GM12878 (cell line): Measurements from ENCODE around the gene DCT. TPM values are rescaled to one million over a fixed set of nuclear protein-coding genes. Genes with fewer than 3 reads are reported as not detected.

ENCODE experiments used
- ATAC-seq: fragments of 200-7000 bp; cut with Tn5 transposase; 3 replicates; pipeline ENCODE4 v1.9.1; 2020; ENCODE audit warnings: mild to moderate bottlenecking, moderate library complexity
- BruUV-seq: library from RNA; stranded (reverse); fragments of 400-500 nt; replicated peaks from 2 replicates; lab custom pipeline; 2021; lab: Mats Ljungman, UMichigan
- CTCF ChIA-PET: fragments of 300-600 bp; sonication (Branson Sonifier 250); formaldehyde crosslinking; extraction: SDS; loops from one replicate; lab custom pipeline; 2021; ENCODE audit warnings: inconsistent platforms; lab: Yijun Ruan, JAX
- POLR2A ChIA-PET: fragments of 350-600 bp; formaldehyde crosslinking; extraction: SDS; loops from one replicate; lab custom pipeline; 2021; ENCODE audit warnings: inconsistent platforms; lab: Charles Lee
- RAD21 ChIA-PET: fragments of 300-600 bp; sonication (Branson Sonifier 250); formaldehyde crosslinking; loops from one replicate; lab custom pipeline; 2023; ENCODE audit warnings: antibody characterized with exemption; ENCODE audit not compliant: unreplicated experiment; lab: Charles Lee
- SMC1A ChIA-PET: fragments of 300-600 bp; sonication (Branson Sonifier 250); formaldehyde crosslinking; loops from one replicate; lab custom pipeline; 2023; ENCODE audit not compliant: unreplicated experiment, uncharacterized antibody; lab: Charles Lee
- DNase-seq: peaks from one replicate; pipeline ENCODE4 v3.0.0-alpha.2; 2011; ENCODE audit warnings: low read depth, low spot score
- FAIRE-seq: peaks from 3 replicates; lab custom pipeline; 2011; peaks lifted over from hg19 to GRCh38; lab: Jason Lieb, UNC
- H2AFZ ChIP-seq: 2 replicates; pipeline ENCODE4 v1.6.0; 2011; ENCODE audit warnings: low read depth, low read length, control low read depth; ENCODE audit not compliant: control insufficient read depth
- H3K27ac ChIP-seq: 2 replicates; pipeline ENCODE4 v1.5.1; 2011; ENCODE audit warnings: control low read depth; ENCODE audit not compliant: control insufficient read depth, insufficient read depth
- H3K27me3 ChIP-seq, 2 experiments: replicated peaks in 1 of 2; 2 replicates each; pipeline versions ENCODE4 v1.6.0 to v1.6.1; 2011; ENCODE audit warnings: low read length in 1 of 2; ENCODE audit not compliant: control insufficient read depth in 2 of 2, insufficient read depth in 2 of 2
- H3K36me3 ChIP-seq, 2 experiments: 2 replicates each; pipeline ENCODE4 v1.5.1; 2011; ENCODE audit warnings: low read length in 1 of 2; ENCODE audit not compliant: control insufficient read depth in 2 of 2, insufficient read depth in 2 of 2
- H3K4me1 ChIP-seq: 2 replicates; pipeline ENCODE4 v1.6.1; 2011; ENCODE audit warnings: mild to moderate bottlenecking, low read length, moderate library complexity, mixed read lengths; ENCODE audit not compliant: control insufficient read depth, insufficient read depth
- H3K4me2 ChIP-seq: 2 replicates; pipeline ENCODE4 v1.6.0; 2011; ENCODE audit warnings: control low read depth; ENCODE audit not compliant: control insufficient read depth, insufficient read depth
- H3K4me3 ChIP-seq: fragments of 200-600 bp; sonication (generic); 2 replicates; pipeline ENCODE4 v1.5.1; 2016
- H3K79me2 ChIP-seq: 2 replicates; pipeline ENCODE4 v1.6.0; 2011; ENCODE audit warnings: low read length; ENCODE audit not compliant: control insufficient read depth, insufficient read depth
- H3K9ac ChIP-seq: 2 replicates; pipeline ENCODE4 v1.8.0; 2011; ENCODE audit warnings: low read length, control low read depth, mixed read lengths; ENCODE audit not compliant: control insufficient read depth, insufficient read depth
- H3K9me3 ChIP-seq: replicated peaks from 3 replicates; pipeline ENCODE4 v1.5.1; 2011; ENCODE audit warnings: mild to moderate bottlenecking, low read length; ENCODE audit not compliant: control insufficient read depth, insufficient read depth
- H4K20me1 ChIP-seq: 2 replicates; pipeline ENCODE4 v1.6.0; 2011; ENCODE audit not compliant: control insufficient read depth, insufficient read depth
- BMI1 ChIP-seq: fragments of 450-650 bp; IDR thresholded peaks from 2 replicates; pipeline ENCODE4 v1.6.1; 2016; ENCODE audit warnings: mild to moderate bottlenecking, moderate library complexity, borderline replicate concordance
- E2F8 ChIP-seq: fragments of 450-650 bp; IDR thresholded peaks from 2 replicates; pipeline ENCODE4 v1.6.1; 2018; ENCODE audit warnings: mild to moderate bottlenecking, low read depth, moderate library complexity; ENCODE audit not compliant: partially characterized antibody
- EED ChIP-seq: sonication (generic); IDR thresholded peaks from 2 replicates; pipeline ENCODE4 v1.6.1; 2016; ENCODE audit warnings: antibody characterized with exemption, low read depth
- EP300 ChIP-seq, 2 experiments: fragments of 150-350 bp in 1 of 2; IDR thresholded peaks; 2 replicates each; pipeline ENCODE4 v1.6.1; 2011 to 2012; ENCODE audit warnings: low read depth in 2 of 2, low read length in 2 of 2, borderline replicate concordance in 1 of 2, improper control_type of control experiment in 1 of 2, inconsistent platforms in 1 of 2; ENCODE audit not compliant: control insufficient read depth in 1 of 2
- ETV6 ChIP-seq, 2 experiments: fragments of 450-650 bp in 1 of 2; IDR thresholded peaks in 1 of 2; conservative IDR thresholded peaks in 1 of 2; 2 replicates each; pipeline ENCODE4 v1.6.1; 2014; ENCODE audit warnings: antibody characterized with exemption in 1 of 2, borderline replicate concordance in 1 of 2, low read depth in 1 of 2, mild to moderate bottlenecking in 1 of 2, moderate library complexity in 1 of 2
- NR2C1 ChIP-seq: fragments of 450-650 bp; IDR thresholded peaks from 2 replicates; pipeline ENCODE4 v1.6.1; 2017; ENCODE audit warnings: antibody characterized with exemption, mild to moderate bottlenecking, moderate library complexity
- PML ChIP-seq: IDR thresholded peaks from 2 replicates; pipeline ENCODE4 v1.6.1; 2012; ENCODE audit warnings: low read length, inconsistent platforms
- POLR2AphosphoS5 ChIP-seq: IDR thresholded peaks from 2 replicates; pipeline ENCODE4 v1.6.1; 2011; ENCODE audit warnings: mild to moderate bottlenecking, low read length, inconsistent platforms
- RFX5 ChIP-seq: IDR thresholded peaks from 2 replicates; pipeline ENCODE4 v1.6.1; 2011; ENCODE audit warnings: low read depth, low read length, improper control_type of control experiment
- SMC3 ChIP-seq: IDR thresholded peaks from 2 replicates; pipeline ENCODE4 v1.6.1; 2011; ENCODE audit warnings: low read length, improper control_type of control experiment, borderline replicate concordance
- SREBF1 ChIP-seq: IDR thresholded peaks from 2 replicates; pipeline ENCODE4 v1.6.1; 2012; ENCODE audit warnings: mild to moderate bottlenecking, low read length
- TBL1XR1 ChIP-seq: IDR thresholded peaks from 2 replicates; pipeline ENCODE4 v1.6.1; 2012; ENCODE audit warnings: low read depth, low read length, improper control_type of control experiment
- ZBTB11 ChIP-seq: fragments of 450-650 bp; formaldehyde crosslinking; IDR thresholded peaks from 2 replicates; pipeline ENCODE4 v1.5.0; 2022; ENCODE audit warnings: mild to moderate bottlenecking, missing genetic modification characterization
- ZNF24 ChIP-seq: fragments of 450-650 bp; IDR thresholded peaks from 2 replicates; pipeline ENCODE4 v1.6.1; 2017; ENCODE audit warnings: antibody characterized with exemption, mild to moderate bottlenecking
- ZNF274 ChIP-seq: IDR thresholded peaks from one replicate; pipeline ENCODE4 v1.8.0; 2011; ENCODE audit not compliant: insufficient read length, insufficient read depth
- in situ Hi-C: fragments of 300-500 bp; cut with MboI; formaldehyde crosslinking; loops from 9 replicates; pipeline ENCODE4 v1.14.3; 2018; ENCODE audit warnings: mixed read lengths
- intact Hi-C: fragments of 100-400 bp; cut with micrococcal nuclease; formaldehyde crosslinking; loops from one replicate; pipeline ENCODE4 v1.14.2; 2022; ENCODE audit not compliant: unreplicated experiment
- polyA plus RNA-seq, 11 experiments: library from polyadenylated mRNA; depleted of rRNA in 4 of 11; unstranded in 6 of 11; stranded (reverse) in 5 of 11; fragments of >200 nt; fragmentation: Nextera tagmentation in 4 of 11; fragmentation: Illumina TruSeq in 1 of 11; extraction: Ambion mirVana in 4 of 11; extraction: Trizol in 1 of 11; gene quantifications; 1 replicate in 1 of 11; 2 replicates in 10 of 11; pipeline versions ENCODE4 v1.2.1 to v1.2.3, GENCODE V29; 2011 to 2016; ENCODE audit warnings: inconsistent platforms in 2 of 11, missing spikeins in 2 of 11, low read depth in 1 of 11
- total RNA-seq, 4 experiments: library from RNA; depleted of rRNA in 3 of 4; stranded (reverse); fragments of >200 nt in 3 of 4; fragmentation: Illumina TruSeq in 1 of 4; extraction: Trizol in 1 of 4; gene quantifications; 2 replicates each; pipeline versions ENCODE4 v1.2.1 to v1.2.3, GENCODE V29; 2013 to 2021
- TF ChIP-seq, protein P1 (sequence below): fragments of 450-650 bp; IDR thresholded peaks from 2 replicates; pipeline ENCODE4 v1.6.1; 2017; ENCODE audit warnings: low read depth, mild to moderate bottlenecking, moderate library complexity

The DCT gene
- total and polyA plus RNA-seq, 10 of the 15 experiments (the other 5 are each of a cell fraction or from before 2014, with no cell fraction given): 0.04 to 0.29 TPM; not detected in 8

DNA sequence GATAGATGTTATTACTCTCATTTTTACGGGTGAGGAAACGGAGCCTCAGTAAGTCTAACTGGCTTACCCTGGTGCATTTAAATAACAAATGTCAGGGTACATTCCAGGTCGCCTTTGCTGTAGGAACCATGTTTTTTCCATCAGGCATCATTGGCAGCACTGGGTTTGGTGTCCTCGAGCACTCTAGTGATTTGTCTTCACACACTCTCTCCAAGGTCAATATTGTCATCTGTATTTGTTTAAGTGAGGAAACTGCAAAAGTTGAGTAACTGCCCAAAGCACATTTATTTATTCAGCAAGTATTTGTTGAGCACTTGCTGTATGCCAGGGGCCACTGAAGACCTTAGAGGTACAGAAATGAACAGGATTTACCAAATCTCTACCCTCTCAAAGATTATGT lies 78.6 kb downstream of the DCT start (continued):
- TF ChIP-seq E2F8: no peak
- TF ChIP-seq ZBTB11: no peak
- TF ChIP-seq, all 136 proteins: peak for 0

GRCh38 chr13:94399812-94400211 lies 79.7 kb downstream of the DCT start:
- BruUV-seq: no TSS peak
- no peaks in the 10 kb centered on the region for H3K36me3 ChIP-seq
- H4K20me1 ChIP-seq: no peaks in the 10 kb centered on the region
- POLR2A ChIA-PET: no interaction called here
- no peaks in the 10 kb centered on the region for H3K9me3 ChIP-seq
- no peak overlapping the region for H2AFZ ChIP-seq
- FAIRE-seq (no peak), ATAC-seq (no peak), DNase-seq (no peak)
- SMC1A ChIA-PET: interaction anchor here (0.8 kb wide), 1 partner anchor 186 kb away, joined by 4 read pairs; no protein-coding TSS in a partner anchor
- intact Hi-C loops: no loop called here
- H3K27me3 ChIP-seq: no peaks in the 10 kb centered on the region
- in situ Hi-C loops: no loop called here
- no peaks in the 10 kb centered on the region for H3K4me1 ChIP-seq
- H3K4me3 ChIP-seq: no peak overlapping the region
- no peak overlapping the region for H3K27ac ChIP-seq
- no peaks in the 10 kb centered on the region for H3K79me2 ChIP-seq
- RAD21 ChIA-PET: no interaction called here
- no peak for TF ChIP-seq SREBF1
- TF ChIP-seq, protein P1, sequence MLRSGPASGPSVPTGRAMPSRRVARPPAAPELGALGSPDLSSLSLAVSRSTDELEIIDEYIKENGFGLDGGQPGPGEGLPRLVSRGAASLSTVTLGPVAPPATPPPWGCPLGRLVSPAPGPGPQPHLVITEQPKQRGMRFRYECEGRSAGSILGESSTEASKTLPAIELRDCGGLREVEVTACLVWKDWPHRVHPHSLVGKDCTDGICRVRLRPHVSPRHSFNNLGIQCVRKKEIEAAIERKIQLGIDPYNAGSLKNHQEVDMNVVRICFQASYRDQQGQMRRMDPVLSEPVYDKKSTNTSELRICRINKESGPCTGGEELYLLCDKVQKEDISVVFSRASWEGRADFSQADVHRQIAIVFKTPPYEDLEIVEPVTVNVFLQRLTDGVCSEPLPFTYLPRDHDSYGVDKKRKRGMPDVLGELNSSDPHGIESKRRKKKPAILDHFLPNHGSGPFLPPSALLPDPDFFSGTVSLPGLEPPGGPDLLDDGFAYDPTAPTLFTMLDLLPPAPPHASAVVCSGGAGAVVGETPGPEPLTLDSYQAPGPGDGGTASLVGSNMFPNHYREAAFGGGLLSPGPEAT: no peak
- no peak for TF ChIP-seq TBL1XR1
- TF ChIP-seq BMI1: no peak
- TF ChIP-seq ZNF274: no peak
- no peak for TF ChIP-seq EP300 (IDR thresholded peaks at IDR 0.05; ENCODE audit: borderline replicate concordance in 1 of 2, control insufficient read depth in 1 of 2, low read depth in 2 of 2, low read length in 2 of 2)
- TF ChIP-seq RFX5: no peak
- TF ChIP-seq SMC3: no peak
- no peak for TF ChIP-seq ETV6 (conservative IDR thresholded peaks at IDR 0.05 in 1 of 2, IDR thresholded peaks at IDR 0.05 in 1 of 2; ENCODE audit: borderline replicate concordance in 1 of 2, low read depth in 1 of 2)
- TF ChIP-seq PML: no peak
- TF ChIP-seq POLR2AphosphoS5: no peak
- no peak for TF ChIP-seq EED
- no peak for TF ChIP-seq NR2C1
- no peak for TF ChIP-seq ZNF24
- no peak overlapping the region for H3K9ac ChIP-seq
- CTCF ChIA-PET: no interaction called here
- no peak overlapping the region for H3K4me2 ChIP-seq
